GM12878 (cell line): ENCODE measurements around the gene S100B. TPM values are rescaled to one million over a fixed set of nuclear protein-coding genes. Genes with fewer than 3 reads are reported as not detected.

Source experiments
- ATAC-seq: fragments of 200-7000 bp; cut with Tn5 transposase; 3 replicates; pipeline ENCODE4 v1.9.1; 2020; ENCODE audit warnings: mild to moderate bottlenecking, moderate library complexity
- BruUV-seq: library from RNA; stranded (reverse); fragments of 400-500 nt; replicated peaks from 2 replicates; lab custom pipeline; 2021; lab: Mats Ljungman, UMichigan
- CTCF ChIA-PET: fragments of 300-600 bp; sonication (Branson Sonifier 250); formaldehyde crosslinking; extraction: SDS; loops from one replicate; lab custom pipeline; 2021; ENCODE audit warnings: inconsistent platforms; lab: Yijun Ruan, JAX
- POLR2A ChIA-PET: fragments of 350-600 bp; formaldehyde crosslinking; extraction: SDS; loops from one replicate; lab custom pipeline; 2021; ENCODE audit warnings: inconsistent platforms; lab: Charles Lee
- RAD21 ChIA-PET: fragments of 300-600 bp; sonication (Branson Sonifier 250); formaldehyde crosslinking; loops from one replicate; lab custom pipeline; 2023; ENCODE audit warnings: antibody characterized with exemption; ENCODE audit not compliant: unreplicated experiment; lab: Charles Lee
- SMC1A ChIA-PET: fragments of 300-600 bp; sonication (Branson Sonifier 250); formaldehyde crosslinking; loops from one replicate; lab custom pipeline; 2023; ENCODE audit not compliant: unreplicated experiment, uncharacterized antibody; lab: Charles Lee
- DNase-seq: peaks from one replicate; pipeline ENCODE4 v3.0.0-alpha.2; 2011; ENCODE audit warnings: low read depth, low spot score
- FAIRE-seq: peaks from 3 replicates; lab custom pipeline; 2011; peaks lifted over from hg19 to GRCh38; lab: Jason Lieb, UNC
- H2AFZ ChIP-seq: 2 replicates; pipeline ENCODE4 v1.6.0; 2011; ENCODE audit warnings: low read depth, low read length, control low read depth; ENCODE audit not compliant: control insufficient read depth
- H3K27ac ChIP-seq: 2 replicates; pipeline ENCODE4 v1.5.1; 2011; ENCODE audit warnings: control low read depth; ENCODE audit not compliant: control insufficient read depth, insufficient read depth
- H3K27me3 ChIP-seq, 2 experiments: replicated peaks in 1 of 2; 2 replicates each; pipeline versions ENCODE4 v1.6.0 to v1.6.1; 2011; ENCODE audit warnings: low read length in 1 of 2; ENCODE audit not compliant: control insufficient read depth in 2 of 2, insufficient read depth in 2 of 2
- H3K36me3 ChIP-seq, 2 experiments: 2 replicates each; pipeline ENCODE4 v1.5.1; 2011; ENCODE audit warnings: low read length in 1 of 2; ENCODE audit not compliant: control insufficient read depth in 2 of 2, insufficient read depth in 2 of 2
- H3K4me1 ChIP-seq: 2 replicates; pipeline ENCODE4 v1.6.1; 2011; ENCODE audit warnings: mild to moderate bottlenecking, low read length, moderate library complexity, mixed read lengths; ENCODE audit not compliant: control insufficient read depth, insufficient read depth
- H3K4me2 ChIP-seq: 2 replicates; pipeline ENCODE4 v1.6.0; 2011; ENCODE audit warnings: control low read depth; ENCODE audit not compliant: control insufficient read depth, insufficient read depth
- H3K4me3 ChIP-seq: fragments of 200-600 bp; sonication (generic); 2 replicates; pipeline ENCODE4 v1.5.1; 2016
- H3K79me2 ChIP-seq: 2 replicates; pipeline ENCODE4 v1.6.0; 2011; ENCODE audit warnings: low read length; ENCODE audit not compliant: control insufficient read depth, insufficient read depth
- H3K9ac ChIP-seq: 2 replicates; pipeline ENCODE4 v1.8.0; 2011; ENCODE audit warnings: low read length, control low read depth, mixed read lengths; ENCODE audit not compliant: control insufficient read depth, insufficient read depth
- H3K9me3 ChIP-seq: replicated peaks from 3 replicates; pipeline ENCODE4 v1.5.1; 2011; ENCODE audit warnings: mild to moderate bottlenecking, low read length; ENCODE audit not compliant: control insufficient read depth, insufficient read depth
- H4K20me1 ChIP-seq: 2 replicates; pipeline ENCODE4 v1.6.0; 2011; ENCODE audit not compliant: control insufficient read depth, insufficient read depth
- CREB1 ChIP-seq: IDR thresholded peaks from 2 replicates; pipeline ENCODE4 v1.6.1; 2012; ENCODE audit warnings: low read depth, mild to moderate bottlenecking, inconsistent platforms
- E2F8 ChIP-seq: fragments of 450-650 bp; IDR thresholded peaks from 2 replicates; pipeline ENCODE4 v1.6.1; 2018; ENCODE audit warnings: mild to moderate bottlenecking, low read depth, moderate library complexity; ENCODE audit not compliant: partially characterized antibody
- ELK1 ChIP-seq: IDR thresholded peaks from 2 replicates; pipeline ENCODE4 v1.6.1; 2012; ENCODE audit warnings: low read depth, low read length, improper control_type of control experiment
- EP300 ChIP-seq, 2 experiments: fragments of 150-350 bp in 1 of 2; IDR thresholded peaks; 2 replicates each; pipeline ENCODE4 v1.6.1; 2011 to 2012; ENCODE audit warnings: low read depth in 2 of 2, low read length in 2 of 2, borderline replicate concordance in 1 of 2, improper control_type of control experiment in 1 of 2, inconsistent platforms in 1 of 2; ENCODE audit not compliant: control insufficient read depth in 1 of 2
- FOXK2 ChIP-seq: fragments of 450-650 bp; IDR thresholded peaks from 2 replicates; pipeline ENCODE4 v1.6.1; 2017; ENCODE audit warnings: mild to moderate bottlenecking, moderate library complexity
- HDAC2 ChIP-seq: fragments of 200-600 bp; sonication (generic); IDR thresholded peaks from 2 replicates; pipeline ENCODE4 v1.6.1; 2017
- MAX ChIP-seq: IDR thresholded peaks from 2 replicates; pipeline ENCODE4 v1.6.1; 2012; ENCODE audit warnings: low read depth, low read length, improper control_type of control experiment
- PML ChIP-seq: IDR thresholded peaks from 2 replicates; pipeline ENCODE4 v1.6.1; 2012; ENCODE audit warnings: low read length, inconsistent platforms
- TCF12 ChIP-seq: IDR thresholded peaks from 2 replicates; pipeline ENCODE4 v1.6.1; 2011; ENCODE audit warnings: low read depth, mild to moderate bottlenecking, low read length
- ZNF217 ChIP-seq: fragments of 450-650 bp; IDR thresholded peaks from 2 replicates; pipeline ENCODE4 v1.6.1; 2017; ENCODE audit warnings: antibody characterized with exemption, mild to moderate bottlenecking
- ZNF274 ChIP-seq: IDR thresholded peaks from one replicate; pipeline ENCODE4 v1.8.0; 2011; ENCODE audit not compliant: insufficient read length, insufficient read depth
- ZZZ3 ChIP-seq: IDR thresholded peaks from 2 replicates; pipeline ENCODE4 v1.6.1; 2011; ENCODE audit warnings: low read depth; ENCODE audit not compliant: control insufficient read depth, insufficient read length
- WGBS: methylation state at CpG from one replicate; pipeline ENCODE4 v1.1.6; 2016; ENCODE audit warnings: low lambda C conversion rate; ENCODE audit not compliant: insufficient replicate concordance, insufficient coverage; ENCODE audit errors: missing lambda C conversion rate; 5-methylcytosine and 5-hydroxymethylcytosine counted together
- in situ Hi-C: fragments of 300-500 bp; cut with MboI; formaldehyde crosslinking; loops from 9 replicates; pipeline ENCODE4 v1.14.3; 2018; ENCODE audit warnings: mixed read lengths
- intact Hi-C: fragments of 100-400 bp; cut with micrococcal nuclease; formaldehyde crosslinking; loops from one replicate; pipeline ENCODE4 v1.14.2; 2022; ENCODE audit not compliant: unreplicated experiment
- polyA plus RNA-seq, 11 experiments: library from polyadenylated mRNA; depleted of rRNA in 4 of 11; unstranded in 6 of 11; stranded (reverse) in 5 of 11; fragments of >200 nt; fragmentation: Nextera tagmentation in 4 of 11; fragmentation: Illumina TruSeq in 1 of 11; extraction: Ambion mirVana in 4 of 11; extraction: Trizol in 1 of 11; gene quantifications; 1 replicate in 1 of 11; 2 replicates in 10 of 11; pipeline versions ENCODE4 v1.2.1 to v1.2.3, GENCODE V29; 2011 to 2016; ENCODE audit warnings: inconsistent platforms in 2 of 11, missing spikeins in 2 of 11, low read depth in 1 of 11
- total RNA-seq, 4 experiments: library from RNA; depleted of rRNA in 3 of 4; stranded (reverse); fragments of >200 nt in 3 of 4; fragmentation: Illumina TruSeq in 1 of 4; extraction: Trizol in 1 of 4; gene quantifications; 2 replicates each; pipeline versions ENCODE4 v1.2.1 to v1.2.3, GENCODE V29; 2013 to 2021

Gene S100B
- total and polyA plus RNA-seq, 10 of the 15 experiments (the other 5 are each of a cell fraction or from before 2014, with no cell fraction given): 0.11 to 0.22 TPM; not detected in 8

- TF ChIP-seq ZZZ3: no peak
Measured at GRCh38 chr21:46617267-46618051, 12.6 kb upstream of the S100B start (continued).

GRCh38 chr21:46616656-46617055, 11.8 kb upstream of the S100B start:
- ChIA-PET RAD21 (no interaction called here), POLR2A (no interaction called here), SMC1A (interaction anchor here (1.0 kb wide), 1 partner anchor 9 kb away, joined by 3 read pairs; no protein-coding TSS in a partner anchor), CTCF (no interaction called here)
- H3K4me3 ChIP-seq: no peak overlapping the region
- ATAC-seq (no peak), DNase-seq (no peak), FAIRE-seq (no peak)
- no peaks in the 10 kb centered on the region for H3K36me3 ChIP-seq
- H3K27ac ChIP-seq: no peak overlapping the region
- H3K4me2 ChIP-seq: no peak overlapping the region
- no TSS peak for BruUV-seq
- WGBS: 95% methylated on average over 1 of the region's 1 CpG
- intact Hi-C loops: no loop called here
- no peak overlapping the region for H3K9ac ChIP-seq
- no peaks in the 10 kb centered on the region; the same call in 2 of the 3 replicates for H3K9me3 ChIP-seq
- no peaks in the 10 kb centered on the region for H4K20me1 ChIP-seq
- H3K79me2 ChIP-seq: no peaks in the 10 kb centered on the region
- peaks cover under 1% of the 10 kb centered on the region; the same call in 1 of the 2 replicates for H3K4me1 ChIP-seq
- no peak overlapping the region for H2AFZ ChIP-seq
- in situ Hi-C loops: no loop called here
- TF ChIP-seq HDAC2 (no peak), FOXK2 (no peak), MAX (no peak), E2F8 (no peak), CREB1 (no peak), EP300 (IDR thresholded peaks at IDR 0.05; ENCODE audit: borderline replicate concordance in 1 of 2, control insufficient read depth in 1 of 2, low read depth in 2 of 2, low read length in 2 of 2) (no peak), PML (no peak), ZNF217 (no peak), ELK1 (no peak), ZNF274 (no peak), TCF12 (no peak)
- H3K27me3 ChIP-seq: no peaks in the 10 kb centered on the region; a peak in 1 of 4 replicates
